Effector memory CD4-positive, alpha-beta T cell (primary cell): ENCODE data around the gene TBC1D9B.

Experiments used
- DNase-seq, 3 donors: peaks; one replicate each; pipeline ENCODE4 v3.0.0-alpha.2; 2020
- H3K27ac ChIP-seq: 2 replicates; pipeline ENCODE4 v1.7.0; 2013; ENCODE audit warnings: mild to moderate bottlenecking, low read length, moderate library complexity; ENCODE audit not compliant: insufficient read depth, poor library complexity, severe bottlenecking
- H3K27me3 ChIP-seq: replicated peaks from 2 replicates; pipeline ENCODE4 v1.7.0; 2013; ENCODE audit warnings: mild to moderate bottlenecking, low read length; ENCODE audit not compliant: insufficient read depth, control insufficient read depth, poor library complexity, severe bottlenecking
- H3K36me3 ChIP-seq: 2 replicates; pipeline ENCODE4 v1.7.0; 2013; ENCODE audit warnings: mild to moderate bottlenecking, low read length, moderate library complexity; ENCODE audit not compliant: control insufficient read depth, insufficient read depth
- H3K4me1 ChIP-seq: 2 replicates; pipeline ENCODE4 v1.7.0; 2013; ENCODE audit warnings: low read length, mild to moderate bottlenecking; ENCODE audit not compliant: control insufficient read depth, insufficient read depth, poor library complexity, severe bottlenecking
- H3K4me3 ChIP-seq: 2 replicates; pipeline ENCODE4 v1.7.0; 2013; ENCODE audit warnings: low read length, low read depth, mild to moderate bottlenecking; ENCODE audit not compliant: insufficient read depth, poor library complexity, severe bottlenecking
- H3K9me3 ChIP-seq: 2 replicates; pipeline ENCODE4 v1.7.0; 2013; ENCODE audit warnings: mild to moderate bottlenecking, low read length, moderate library complexity; ENCODE audit not compliant: control insufficient read depth

Gene TBC1D9B

DNA sequence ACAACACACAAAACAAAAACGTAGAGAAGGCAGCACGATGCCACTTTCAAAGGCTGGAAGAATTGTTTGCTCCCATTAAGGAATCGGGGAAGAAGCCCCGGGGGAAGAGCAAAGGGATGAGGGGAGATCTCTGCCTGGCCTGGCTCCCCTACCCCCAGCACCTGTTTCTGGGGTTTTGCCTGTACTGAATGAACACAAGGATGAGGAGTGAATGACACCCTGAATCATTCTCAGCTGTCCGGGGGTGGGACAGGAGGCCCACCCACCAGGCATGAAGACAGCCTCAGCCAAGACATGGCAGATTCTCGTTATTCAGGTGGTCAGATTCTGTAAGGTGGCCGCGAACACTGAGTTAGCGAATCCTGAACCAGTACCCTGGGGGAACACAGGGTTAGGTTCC is 7.5 kb downstream of the TBC1D9B start:
- Histone ChIP-seq H3K36me3 (peaks cover 29% of the 10 kb centered on the region), H3K9me3 (no peaks in the 10 kb centered on the region), H3K4me1 (no peaks in the 10 kb centered on the region), H3K27ac (no peak overlapping the region), H3K4me3 (no peak overlapping the region), H3K27me3 (no peaks in the 10 kb centered on the region)
- no peak for DNase-seq

DNA sequence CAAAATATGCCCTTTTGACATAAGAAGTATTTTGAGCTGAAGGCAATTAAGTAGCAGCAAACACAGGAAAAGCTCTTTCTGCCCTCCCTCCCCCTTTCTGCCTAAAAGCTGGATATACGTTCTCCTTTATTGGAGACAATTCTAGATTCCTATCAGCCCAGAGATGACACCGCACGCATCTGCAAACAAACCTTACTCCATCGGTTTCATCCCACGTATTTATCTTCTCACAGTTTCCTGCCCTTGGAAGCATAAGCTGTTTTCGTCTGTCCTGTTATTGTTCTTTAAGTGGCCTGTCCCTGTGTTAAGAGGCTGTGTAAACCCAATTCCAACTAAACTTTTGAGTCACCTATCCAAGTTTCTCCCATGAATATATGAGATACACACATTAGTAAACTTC is 11.8 kb downstream of the TBC1D9B start:
- no peak overlapping the region for H3K4me3 ChIP-seq
- no peaks in the 10 kb centered on the region for H3K27me3 ChIP-seq
- H3K4me1 ChIP-seq: no peaks in the 10 kb centered on the region
- no peaks in the 10 kb centered on the region for H3K9me3 ChIP-seq
- DNase-seq: no peak
- no peak overlapping the region for H3K27ac ChIP-seq
- H3K36me3 ChIP-seq: peaks cover 61% of the 10 kb centered on the region

DNA sequence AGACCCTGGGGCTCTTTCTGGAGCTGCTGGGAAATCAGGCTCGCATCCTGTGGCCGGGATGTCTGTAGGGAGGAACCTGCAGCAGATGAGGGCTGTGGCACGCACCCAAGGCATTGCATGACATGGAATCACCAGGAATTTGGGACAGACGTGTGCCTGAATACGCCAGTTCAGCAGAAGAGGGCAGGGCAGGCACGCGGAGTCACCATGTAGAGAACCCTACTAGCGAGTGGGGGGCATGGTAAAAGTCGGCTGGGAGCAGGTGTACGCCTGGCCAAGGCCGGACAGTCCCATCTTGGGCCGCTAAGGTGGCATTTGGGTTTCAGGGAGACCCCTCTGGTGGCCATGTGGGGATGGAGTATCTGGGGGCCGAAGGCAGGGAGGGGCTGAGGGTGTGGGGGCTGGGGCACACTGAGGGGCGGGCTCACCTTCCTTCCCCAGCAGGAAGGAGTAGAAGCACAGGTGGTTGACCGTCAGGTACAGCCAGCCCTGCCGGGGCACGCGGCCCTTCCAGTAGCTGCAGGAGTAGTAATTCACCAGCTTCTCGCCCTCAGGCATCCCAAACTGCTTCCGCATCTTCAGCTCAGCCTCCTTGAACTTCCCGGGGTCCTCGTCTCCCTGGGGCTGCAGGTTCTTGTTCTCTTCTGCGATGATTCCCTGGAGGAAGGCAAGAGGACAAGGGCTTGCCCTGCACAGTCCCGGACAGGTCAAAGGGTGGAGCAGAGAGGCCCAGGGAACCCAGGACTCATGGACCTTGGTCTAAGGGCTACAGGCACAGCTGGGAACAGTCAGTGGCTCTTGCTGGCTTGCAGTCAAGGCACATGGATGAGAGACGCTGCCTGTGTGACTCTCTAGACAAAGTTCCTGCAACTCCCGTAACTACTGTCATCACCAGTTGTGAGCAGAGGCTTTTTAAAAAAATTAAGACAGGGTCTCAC is 13.5 kb downstream of the TBC1D9B start:
- no peak for DNase-seq
- Histone ChIP-seq H3K4me1 (no peaks in the 10 kb centered on the region), H3K36me3 (peaks cover 76% of the 10 kb centered on the region), H3K4me3 (no peak overlapping the region), H3K27ac (no peak overlapping the region), H3K9me3 (no peaks in the 10 kb centered on the region), H3K27me3 (no peaks in the 10 kb centered on the region)

DNA sequence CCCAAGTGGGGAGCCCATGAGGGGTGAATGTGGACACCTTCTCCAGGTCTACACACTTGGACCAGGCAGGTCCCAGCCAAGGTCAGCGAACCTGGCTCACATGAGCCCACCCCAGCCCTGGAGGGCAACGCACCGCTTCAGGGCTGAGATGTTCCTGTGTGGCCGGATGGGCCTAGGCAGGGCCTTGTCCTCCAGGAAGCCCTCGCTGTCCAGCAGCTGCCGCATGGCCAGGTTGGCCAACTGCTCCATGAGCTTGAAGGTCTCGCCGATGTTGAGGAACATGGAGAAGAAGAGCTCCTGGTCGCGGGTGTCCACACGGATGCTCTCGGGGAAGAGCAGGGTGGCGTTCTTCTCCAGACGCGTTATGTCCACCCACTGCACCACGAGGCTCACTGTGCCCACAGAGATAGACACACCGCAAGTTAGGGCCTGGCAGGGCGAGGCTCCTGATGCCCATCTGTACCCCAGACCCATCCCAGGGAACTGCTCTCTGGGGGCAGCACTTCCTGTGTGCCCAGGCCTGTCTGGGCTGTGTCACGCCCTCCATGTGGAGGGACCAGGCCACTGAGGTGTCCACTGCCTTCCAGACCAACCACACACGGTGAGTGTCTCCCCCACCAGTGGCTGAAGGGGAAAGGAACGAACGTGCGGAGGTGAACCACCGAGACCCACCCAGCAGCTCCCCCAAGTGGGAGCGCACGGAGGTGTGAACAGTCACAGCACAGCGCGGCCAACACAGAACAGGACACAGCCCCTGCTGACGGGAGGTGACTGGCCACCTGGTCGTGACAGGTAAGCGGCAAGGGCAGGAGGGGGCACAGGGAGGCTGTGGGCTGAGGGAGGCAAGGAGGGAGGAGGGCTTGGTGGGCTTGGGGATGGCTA is 14.4 kb downstream of the TBC1D9B start:
- Histone ChIP-seq H3K4me1 (no peaks in the 10 kb centered on the region), H3K27ac (no peak overlapping the region), H3K4me3 (no peak overlapping the region), H3K27me3 (no peaks in the 10 kb centered on the region), H3K36me3 (peaks cover 74% of the 10 kb centered on the region), H3K9me3 (no peaks in the 10 kb centered on the region)
- no peak for DNase-seq

DNA sequence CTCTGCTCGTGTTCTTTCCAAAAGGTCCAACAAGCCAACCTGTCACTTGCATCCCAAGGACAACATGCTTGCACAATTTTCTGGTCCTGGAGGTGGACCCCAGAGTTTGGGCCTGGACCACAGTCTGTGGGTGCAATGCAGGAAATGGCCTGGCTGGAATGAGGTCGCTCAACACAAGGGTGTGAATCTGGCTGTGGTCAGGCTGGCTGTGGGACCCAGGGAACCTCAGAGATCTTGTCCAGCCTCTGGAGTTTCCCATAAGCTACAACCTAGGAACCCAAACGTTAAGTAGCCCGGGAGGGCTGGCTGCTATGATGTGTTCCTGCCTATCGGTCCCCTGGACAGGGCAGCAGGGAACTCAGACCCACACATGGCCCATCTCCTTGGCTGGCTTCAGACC is 15.4 kb downstream of the TBC1D9B start:
- Histone ChIP-seq H3K4me1 (no peaks in the 10 kb centered on the region), H3K27me3 (no peaks in the 10 kb centered on the region), H3K9me3 (no peaks in the 10 kb centered on the region), H3K4me3 (no peak overlapping the region), H3K36me3 (peaks cover 79% of the 10 kb centered on the region), H3K27ac (no peak overlapping the region)
- DNase-seq: no peak

DNA sequence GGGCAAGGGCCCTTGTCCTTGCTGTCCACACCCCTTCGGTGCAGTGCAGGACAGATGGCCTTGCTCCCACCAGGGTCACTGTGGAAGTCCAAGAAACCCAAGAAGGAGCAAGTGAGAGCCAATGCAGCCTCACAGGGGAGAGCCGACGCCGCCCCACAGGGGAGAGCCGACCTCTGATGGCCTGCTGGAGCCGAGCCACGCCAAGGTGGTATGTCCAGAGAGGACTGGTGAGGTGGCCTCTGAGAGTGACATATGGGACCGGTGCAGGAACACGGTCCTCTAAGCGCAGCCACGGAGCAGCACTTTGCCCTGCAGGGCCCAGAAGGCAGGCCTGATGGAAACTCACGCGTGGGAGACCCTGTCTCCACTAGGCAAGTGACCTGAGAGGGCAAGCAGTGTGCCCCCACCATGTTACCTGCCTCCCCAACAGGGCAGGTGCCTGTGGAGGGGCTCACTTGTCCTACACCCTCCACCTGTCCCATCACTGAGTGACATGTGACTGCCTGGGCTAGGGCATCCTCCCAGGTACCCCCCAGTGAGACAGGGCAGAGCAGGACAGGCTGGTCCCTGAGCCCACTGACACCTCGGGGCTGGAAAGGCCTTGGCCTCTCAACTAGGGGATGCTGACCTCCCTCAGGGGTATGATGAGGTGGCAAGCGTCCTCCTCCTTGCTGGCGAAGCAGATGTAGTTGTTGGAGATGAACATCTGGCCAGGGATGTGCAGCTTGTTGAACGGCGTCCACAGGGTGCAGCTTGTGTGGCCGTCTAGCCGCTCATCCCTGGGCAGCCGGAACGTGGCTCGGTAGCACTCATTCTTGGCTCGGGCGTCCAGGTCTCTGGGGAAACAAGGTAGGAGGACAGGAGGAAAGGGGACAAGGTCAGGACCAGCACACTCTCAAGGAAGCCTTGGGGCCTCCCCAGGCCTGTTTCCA is 16.7 kb downstream of the TBC1D9B start:
- no peak overlapping the region for H3K4me3 ChIP-seq
- peaks cover 81% of the 10 kb centered on the region for H3K36me3 ChIP-seq
- DNase-seq: no peak
- no peaks in the 10 kb centered on the region for H3K9me3 ChIP-seq
- H3K27me3 ChIP-seq: no peaks in the 10 kb centered on the region
- H3K27ac ChIP-seq: no peak overlapping the region
- H3K4me1 ChIP-seq: no peaks in the 10 kb centered on the region

DNA sequence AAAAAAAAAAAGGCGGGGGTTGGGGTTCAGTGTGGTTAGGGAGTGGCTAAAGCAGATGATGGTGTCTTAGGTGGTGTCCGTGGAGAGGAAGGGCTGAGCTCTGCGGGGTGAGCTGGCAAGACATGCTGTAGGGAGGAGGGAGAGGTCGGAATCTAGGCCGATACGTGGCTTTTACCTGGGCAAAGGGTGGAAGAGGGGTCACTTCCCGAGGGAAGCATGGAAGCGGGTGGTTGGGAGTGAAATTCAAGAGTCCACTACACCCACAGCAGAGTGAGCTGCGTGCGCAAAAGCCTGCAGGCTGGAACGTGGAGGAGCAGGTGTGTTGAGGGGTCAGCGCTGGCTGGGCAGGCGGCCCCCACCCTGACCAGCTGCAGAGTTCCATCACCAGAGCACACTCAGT is 17.8 kb downstream of the TBC1D9B start:
- Histone ChIP-seq H3K27me3 (no peaks in the 10 kb centered on the region), H3K4me3 (no peak overlapping the region), H3K27ac (no peak overlapping the region), H3K4me1 (no peaks in the 10 kb centered on the region), H3K36me3 (peaks cover 80% of the 10 kb centered on the region), H3K9me3 (no peaks in the 10 kb centered on the region)
- no peak for DNase-seq

DNA sequence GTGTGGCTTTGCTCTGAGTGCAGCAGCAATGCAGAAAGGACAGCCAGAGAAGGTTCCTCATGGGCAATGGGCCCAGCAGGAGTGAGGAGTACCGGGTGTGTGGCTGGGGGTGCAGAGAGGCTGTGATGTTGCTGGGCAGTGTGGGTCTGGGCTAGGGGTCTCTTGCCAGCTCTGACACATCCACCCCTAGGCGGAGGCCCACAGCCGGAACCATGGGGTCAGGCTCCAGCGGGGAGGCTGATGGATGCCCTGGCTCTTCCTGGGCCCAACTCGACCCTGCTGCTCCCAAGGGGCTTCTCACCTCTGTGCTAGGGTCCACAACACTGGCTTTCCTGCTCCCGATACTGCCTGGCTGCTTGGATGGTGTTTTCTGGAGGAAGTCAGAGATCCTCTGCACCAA is 19.9 kb downstream of the TBC1D9B start:
- no peak overlapping the region for H3K27ac ChIP-seq
- H3K9me3 ChIP-seq: peaks cover 13% of the 10 kb centered on the region
- H3K27me3 ChIP-seq: no peaks in the 10 kb centered on the region
- peaks cover 78% of the 10 kb centered on the region for H3K36me3 ChIP-seq
- no peak overlapping the region for H3K4me3 ChIP-seq
- H3K4me1 ChIP-seq: no peaks in the 10 kb centered on the region
- no peak for DNase-seq

DNA sequence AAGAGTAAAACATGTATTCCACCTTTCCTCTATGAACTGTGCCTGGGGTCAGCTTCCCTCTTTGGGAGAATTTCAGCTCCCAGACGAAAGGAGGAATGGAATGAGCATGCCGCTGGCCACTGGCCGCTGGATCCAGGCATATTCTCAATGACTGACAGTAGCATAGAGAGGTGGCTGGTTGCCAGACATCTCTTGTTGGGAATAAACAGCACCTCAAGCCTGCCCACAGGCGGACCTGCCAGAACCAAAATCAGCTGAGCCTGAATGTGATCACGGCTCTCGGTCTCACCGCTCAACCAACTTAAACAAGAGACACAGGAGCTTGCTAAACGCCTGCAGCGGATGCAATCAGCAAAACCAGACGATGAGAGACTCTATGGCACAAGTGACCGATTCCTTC is 20.6 kb downstream of the TBC1D9B start:
- no peak for DNase-seq
- Histone ChIP-seq H3K9me3 (peaks cover 13% of the 10 kb centered on the region), H3K4me1 (no peaks in the 10 kb centered on the region), H3K4me3 (no peak overlapping the region), H3K27me3 (no peaks in the 10 kb centered on the region), H3K27ac (no peak overlapping the region), H3K36me3 (peaks cover 71% of the 10 kb centered on the region)
